ENCODE data around the gene SLC15A3.

DNA sequence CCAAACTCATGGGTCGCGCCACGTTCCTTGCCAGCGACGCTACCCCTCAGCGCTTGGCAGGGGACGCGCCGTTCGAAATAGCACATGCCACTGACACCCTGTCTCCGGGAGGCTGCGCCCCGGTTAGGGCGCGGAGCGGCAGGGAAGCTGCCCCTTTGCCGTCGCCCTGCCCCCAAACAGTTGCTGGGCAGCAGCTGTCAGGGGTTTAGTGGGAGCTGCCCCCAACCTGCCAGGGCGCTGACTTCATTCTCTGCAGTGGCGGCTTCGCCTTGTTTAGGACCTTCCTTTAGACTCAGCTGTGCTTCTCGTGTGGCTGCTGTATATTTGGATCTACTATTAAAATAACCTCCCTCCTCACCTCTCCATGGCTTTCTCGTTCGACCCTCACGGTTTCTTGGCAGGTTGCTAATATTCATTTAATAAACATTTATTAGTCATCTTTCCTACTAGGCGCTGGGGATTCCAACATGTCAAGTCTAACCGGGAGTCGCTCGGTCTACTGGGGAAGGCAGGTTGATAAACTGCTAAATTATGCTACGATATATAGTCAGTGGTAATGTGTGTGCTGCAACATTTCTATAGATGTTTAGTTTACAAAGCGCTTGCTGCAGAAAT, 37.2 kb downstream of the SLC15A3 start:
- TF ChIP-seq, protein P1, sequence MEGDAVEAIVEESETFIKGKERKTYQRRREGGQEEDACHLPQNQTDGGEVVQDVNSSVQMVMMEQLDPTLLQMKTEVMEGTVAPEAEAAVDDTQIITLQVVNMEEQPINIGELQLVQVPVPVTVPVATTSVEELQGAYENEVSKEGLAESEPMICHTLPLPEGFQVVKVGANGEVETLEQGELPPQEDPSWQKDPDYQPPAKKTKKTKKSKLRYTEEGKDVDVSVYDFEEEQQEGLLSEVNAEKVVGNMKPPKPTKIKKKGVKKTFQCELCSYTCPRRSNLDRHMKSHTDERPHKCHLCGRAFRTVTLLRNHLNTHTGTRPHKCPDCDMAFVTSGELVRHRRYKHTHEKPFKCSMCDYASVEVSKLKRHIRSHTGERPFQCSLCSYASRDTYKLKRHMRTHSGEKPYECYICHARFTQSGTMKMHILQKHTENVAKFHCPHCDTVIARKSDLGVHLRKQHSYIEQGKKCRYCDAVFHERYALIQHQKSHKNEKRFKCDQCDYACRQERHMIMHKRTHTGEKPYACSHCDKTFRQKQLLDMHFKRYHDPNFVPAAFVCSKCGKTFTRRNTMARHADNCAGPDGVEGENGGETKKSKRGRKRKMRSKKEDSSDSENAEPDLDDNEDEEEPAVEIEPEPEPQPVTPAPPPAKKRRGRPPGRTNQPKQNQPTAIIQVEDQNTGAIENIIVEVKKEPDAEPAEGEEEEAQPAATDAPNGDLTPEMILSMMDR (conservative IDR thresholded peaks at IDR 0.05; ENCODE audit: low read length) = no peak
- TF ChIP-seq EZH2phosphoT487 (IDR thresholded peaks at IDR 0.05; ENCODE audit: borderline replicate concordance, low read depth, low read length) = no peak

Data from OCI-LY7 (cell line).